WTC11 (cell line): ENCODE data around the gene TRMU. TPM values are rescaled to one million over a fixed set of nuclear protein-coding genes. Genes with fewer than 3 reads are reported as not detected.

Experiments used
- ATAC-seq: fragments of 200-7000 bp; cut with Tn5 transposase; 2 replicates; pipeline ENCODE4 v1.10.0; 2021; ENCODE audit warnings: mild to moderate bottlenecking, moderate library complexity
- CTCF ChIA-PET: fragments of 300-600 bp; sonication (Branson Sonifier 250); formaldehyde crosslinking; loops from one replicate; lab custom pipeline; 2021; ENCODE audit warnings: antibody characterized with exemption; lab: Charles Lee
- POLR2A ChIA-PET: fragments of 350-600 bp; sonication (Branson Sonifier 250); formaldehyde crosslinking; loops from one replicate; lab custom pipeline; 2021; ENCODE audit warnings: antibody characterized with exemption; lab: Charles Lee
- DNase-seq: peaks from one replicate; pipeline ENCODE4 v3.0.0; 2021; ENCODE audit warnings: low spot score
- H3K27ac Mint-ChIP-seq: 2 replicates; pipeline ENCODE4 v1.8.0; 2021; ENCODE audit warnings: mixed read lengths
- H3K27me3 Mint-ChIP-seq: 2 replicates; pipeline ENCODE4 v1.8.0; 2021; ENCODE audit warnings: low read depth, mild to moderate bottlenecking, moderate library complexity, mixed read lengths
- H3K36me3 Mint-ChIP-seq: 2 replicates; pipeline ENCODE4 v1.8.0; 2021; ENCODE audit warnings: mixed read lengths
- H3K4me1 Mint-ChIP-seq: 2 replicates; pipeline ENCODE4 v1.8.0; 2022; ENCODE audit warnings: mixed read lengths
- H3K4me3 Mint-ChIP-seq: 2 replicates; pipeline ENCODE4 v1.8.0; 2021; ENCODE audit warnings: mild to moderate bottlenecking, moderate library complexity, mixed read lengths
- H3K9me3 Mint-ChIP-seq: 2 replicates; pipeline ENCODE4 v1.8.0; 2021; ENCODE audit warnings: mixed read lengths
- ARID4B ChIP-seq: sonication (generic); formaldehyde crosslinking; IDR thresholded peaks from 2 replicates; pipeline ENCODE4 v1.8.0; 2023; ENCODE audit warnings: missing genetic modification reagents, mild to moderate bottlenecking, borderline replicate concordance
- ATF2 ChIP-seq: sonication (generic); formaldehyde crosslinking; IDR thresholded peaks from 2 replicates; pipeline ENCODE4 v1.8.1; 2022; ENCODE audit warnings: low read depth, missing genetic modification reagents, borderline replicate concordance
- CREB1 ChIP-seq: sonication (generic); formaldehyde crosslinking; IDR thresholded peaks from 2 replicates; pipeline ENCODE4 v1.8.0; 2023; ENCODE audit warnings: mild to moderate bottlenecking, missing genetic modification reagents
- CREM ChIP-seq: sonication (generic); formaldehyde crosslinking; IDR thresholded peaks from 2 replicates; pipeline ENCODE4 v1.8.1; 2022; ENCODE audit warnings: mild to moderate bottlenecking, missing genetic modification reagents, moderate library complexity
- ETV6 ChIP-seq: sonication (generic); formaldehyde crosslinking; IDR thresholded peaks from 2 replicates; pipeline ENCODE4 v1.8.1; 2022; ENCODE audit warnings: mild to moderate bottlenecking, missing genetic modification reagents
- FOXP4 ChIP-seq: sonication (generic); formaldehyde crosslinking; IDR thresholded peaks from 2 replicates; pipeline ENCODE4 v1.8.0; 2022; ENCODE audit warnings: mild to moderate bottlenecking, missing genetic modification reagents
- GRHL2 ChIP-seq: fragments of 250-450 bp; sonication (Bioruptor Pico); IDR thresholded peaks from 2 replicates; pipeline ENCODE4 v1.8.0; 2022; ENCODE audit warnings: mild to moderate bottlenecking, moderate library complexity; ENCODE audit not compliant: insufficient replicate concordance, severe bottlenecking
- GTF2I ChIP-seq: fragments of 250-450 bp; sonication (Bioruptor Pico); conservative IDR thresholded peaks from 2 replicates; pipeline ENCODE4 v1.4.0; 2021; ENCODE audit warnings: mild to moderate bottlenecking
- HMGXB4 ChIP-seq: sonication (generic); formaldehyde crosslinking; IDR thresholded peaks from 2 replicates; pipeline ENCODE4 v1.8.1; 2023; ENCODE audit warnings: mild to moderate bottlenecking, moderate library complexity, missing genetic modification reagents
- JUN ChIP-seq: sonication (generic); formaldehyde crosslinking; IDR thresholded peaks from 2 replicates; pipeline ENCODE4 v1.8.0; 2023; ENCODE audit warnings: mild to moderate bottlenecking, missing genetic modification reagents
- MXD4 ChIP-seq: fragments of 250-450 bp; sonication (Bioruptor Pico); IDR thresholded peaks from 2 replicates; pipeline ENCODE4 v1.8.0; 2021; ENCODE audit warnings: mild to moderate bottlenecking, moderate library complexity, borderline replicate concordance
- MYBL2 ChIP-seq: sonication (generic); formaldehyde crosslinking; IDR thresholded peaks from 2 replicates; pipeline ENCODE4 v1.8.1; 2023; ENCODE audit warnings: mild to moderate bottlenecking, moderate library complexity, missing genetic modification reagents
- NFATC4 ChIP-seq: fragments of 250-450 bp; sonication (Bioruptor Pico); IDR thresholded peaks from 2 replicates; pipeline ENCODE4 v1.9.0; 2021; ENCODE audit warnings: mild to moderate bottlenecking
- NFE2L1 ChIP-seq: sonication (generic); formaldehyde crosslinking; IDR thresholded peaks from 2 replicates; pipeline ENCODE4 v1.8.1; 2023; ENCODE audit warnings: missing genetic modification reagents
- OVOL2 ChIP-seq: fragments of 250-450 bp; sonication (Bioruptor Pico); IDR thresholded peaks from 2 replicates; pipeline ENCODE4 v1.9.0; 2021; ENCODE audit warnings: mild to moderate bottlenecking, borderline replicate concordance
- SMAD4 ChIP-seq: sonication (generic); formaldehyde crosslinking; IDR thresholded peaks from 2 replicates; pipeline ENCODE4 v1.8.0; 2022; ENCODE audit warnings: mild to moderate bottlenecking, missing genetic modification reagents
- SOX15 ChIP-seq: fragments of 250-450 bp; sonication (Bioruptor Pico); IDR thresholded peaks from 2 replicates; pipeline ENCODE4 v1.9.0; 2021; ENCODE audit warnings: mild to moderate bottlenecking
- ZNF232 ChIP-seq: sonication (generic); formaldehyde crosslinking; IDR thresholded peaks from 2 replicates; pipeline ENCODE4 v1.8.0; 2022; ENCODE audit warnings: mild to moderate bottlenecking, missing genetic modification reagents
- ZNF317 ChIP-seq: sonication (generic); formaldehyde crosslinking; IDR thresholded peaks from 2 replicates; pipeline ENCODE4 v1.8.1; 2023; ENCODE audit warnings: low read depth, mild to moderate bottlenecking, moderate library complexity, missing genetic modification reagents, borderline replicate concordance
- ZNF416 ChIP-seq: fragments of 250-450 bp; sonication (Bioruptor Pico); IDR thresholded peaks from 2 replicates; pipeline ENCODE4 v1.9.0; 2021; ENCODE audit warnings: mild to moderate bottlenecking, inconsistent platforms
- ZNF425 ChIP-seq: fragments of 250-450 bp; sonication (Bioruptor Pico); conservative IDR thresholded peaks from 2 replicates; pipeline ENCODE4 v1.9.0; 2021; ENCODE audit warnings: mild to moderate bottlenecking
- ZSCAN18 ChIP-seq: fragments of 250-450 bp; sonication (Bioruptor Pico); IDR thresholded peaks from 2 replicates; pipeline ENCODE4 v2.1.2; 2022; ENCODE audit warnings: mild to moderate bottlenecking, moderate library complexity
- total RNA-seq: library from RNA; stranded (reverse); gene quantifications from 3 replicates; pipeline ENCODE4 v1.2.3, GENCODE V29; 2021

TRMU gene
- total RNA-seq, 1 experiment from 2014 or later = 103 TPM

GRCh38 chr22:46303347-46303965 is 32.1 kb upstream of the TRMU start:
- Mint-ChIP-seq H3K4me3 (no peak overlapping the region), H3K9me3 (no peaks in the 10 kb centered on the region), H3K4me1 (peaks cover 10% of the 10 kb centered on the region), H3K27me3 (no peaks in the 10 kb centered on the region), H3K36me3 (peaks cover 49% of the 10 kb centered on the region), H3K27ac (peak overlapping the region; percentile 26; the same call in 1 of the 2 replicates)
- no peak for TF ChIP-seq ZNF232 (CRISPR knock-in tag)
- no peak for TF ChIP-seq CREM (CRISPR knock-in tag)
- TF ChIP-seq HMGXB4 (CRISPR knock-in tag) = no peak
- TF ChIP-seq NFE2L1 (CRISPR knock-in tag) = no peak
- TF ChIP-seq ZNF425 (CRISPR knock-in tag) = no peak
- TF ChIP-seq SMAD4 = no peak
- no peak for TF ChIP-seq ZSCAN18 (CRISPR knock-in tag)
- no peak for TF ChIP-seq ZNF416
- no peak for TF ChIP-seq GRHL2 (CRISPR knock-in tag)
- no peak for TF ChIP-seq JUN (CRISPR knock-in tag)
- TF ChIP-seq GTF2I (CRISPR knock-in tag) = no peak
- TF ChIP-seq OVOL2 (CRISPR knock-in tag) = no peak
- TF ChIP-seq MXD4 (CRISPR knock-in tag) = no peak
- ChIA-PET POLR2A (interaction anchor here (0.7 kb wide), 1 partner anchor 43 kb away, joined by 7 read pairs; no protein-coding TSS in a partner anchor), CTCF (no interaction called here)
- DNase-seq = no peak
- no peak for ATAC-seq

GRCh38 chr22:46308283-46308988 is 27.1 kb upstream of the TRMU start:
- Mint-ChIP-seq H3K27me3 (no peaks in the 10 kb centered on the region), H3K27ac (no peak overlapping the region), H3K36me3 (peaks cover 37% of the 10 kb centered on the region), H3K9me3 (no peaks in the 10 kb centered on the region), H3K4me3 (no peak overlapping the region), H3K4me1 (no peaks in the 10 kb centered on the region)
- POLR2A ChIA-PET = no interaction called here
- no peak for DNase-seq
- no peak for ATAC-seq
- CTCF ChIA-PET = interaction anchor here (1.5 kb wide), 1 partner anchor 302 kb away, joined by 3 read pairs; no protein-coding TSS in a partner anchor
- TF ChIP-seq ARID4B (CRISPR knock-in tag) = no peak
- TF ChIP-seq ZNF317 (CRISPR knock-in tag) = no peak
- TF ChIP-seq CREB1 (CRISPR knock-in tag) = no peak
- no peak for TF ChIP-seq FOXP4 (CRISPR knock-in tag)
- no peak for TF ChIP-seq MYBL2 (CRISPR knock-in tag)
- TF ChIP-seq NFATC4 (CRISPR knock-in tag) = no peak
- TF ChIP-seq ETV6 (CRISPR knock-in tag) = no peak
- no peak for TF ChIP-seq SOX15 (CRISPR knock-in tag)
- no peak for TF ChIP-seq ATF2 (CRISPR knock-in tag)
